ENCODE measurements around the gene HBG2.

Gene HBG2

DNA sequence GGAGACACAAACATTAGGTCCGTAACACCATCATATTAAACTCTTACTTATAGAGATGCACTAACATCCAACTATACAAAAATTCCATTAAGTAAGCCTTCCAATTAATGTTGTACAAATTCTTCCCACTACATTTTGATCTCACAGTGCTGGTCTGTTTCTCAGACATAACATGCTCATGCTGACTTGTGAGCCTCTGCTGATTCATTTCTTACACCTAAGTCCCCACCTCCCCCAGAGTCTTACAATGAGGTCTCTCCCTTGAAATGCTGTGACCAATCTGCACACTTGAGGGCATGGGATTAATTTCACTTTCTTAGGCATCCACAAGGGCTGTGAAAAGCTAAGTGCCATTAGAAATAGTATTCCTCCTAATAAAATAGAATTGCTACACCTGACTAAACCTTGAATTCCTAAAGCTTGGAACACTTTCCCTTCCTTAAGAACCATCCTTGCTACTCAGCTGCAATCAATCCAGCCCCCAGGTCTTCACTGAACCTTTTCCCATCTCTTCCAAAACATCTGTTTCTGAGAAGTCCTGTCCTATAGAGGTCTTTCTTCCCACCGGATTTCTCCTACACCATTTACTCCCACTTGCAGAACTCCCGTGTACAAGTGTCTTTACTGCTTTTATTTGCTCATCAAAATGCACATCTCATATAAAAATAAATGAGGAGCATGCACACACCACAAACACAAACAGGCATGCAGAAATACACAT is 6.9 kb downstream of the HBG2 start:
- DNase-seq = no peak

DNA sequence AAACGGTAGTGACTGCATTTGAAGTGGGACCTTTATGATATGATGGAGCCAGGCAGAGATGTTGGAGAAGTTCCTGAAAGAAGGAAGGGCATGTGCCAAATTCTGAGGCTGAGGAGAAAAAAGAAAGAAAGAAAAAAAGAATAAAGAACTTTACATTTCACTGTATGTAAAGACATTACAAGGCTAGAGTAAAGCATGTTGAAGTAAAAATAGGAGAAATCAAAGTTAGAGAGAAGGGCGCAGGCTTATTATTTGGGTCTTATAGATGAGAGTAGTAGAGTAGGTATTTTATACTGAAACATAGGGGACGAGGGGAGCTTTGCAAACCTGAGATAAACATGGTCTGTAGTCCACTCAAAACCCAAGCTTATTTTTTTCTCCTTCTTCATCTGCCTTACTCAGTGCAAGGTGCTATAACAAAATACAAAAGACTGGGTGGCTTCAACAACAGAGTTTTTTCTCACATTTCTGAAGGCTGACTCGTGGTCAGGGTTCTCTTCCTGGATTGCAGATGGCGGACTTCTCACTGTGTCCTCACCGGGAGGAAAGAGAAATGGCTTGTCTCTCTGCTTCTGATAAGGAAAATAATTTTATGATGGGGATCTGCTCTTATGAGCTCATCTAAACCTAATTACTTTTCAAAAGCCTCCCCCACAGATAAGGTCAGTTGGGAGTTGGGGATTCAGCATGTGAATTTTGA is 7.7 kb downstream of the HBG2 start:
- no peak for DNase-seq

DNA sequence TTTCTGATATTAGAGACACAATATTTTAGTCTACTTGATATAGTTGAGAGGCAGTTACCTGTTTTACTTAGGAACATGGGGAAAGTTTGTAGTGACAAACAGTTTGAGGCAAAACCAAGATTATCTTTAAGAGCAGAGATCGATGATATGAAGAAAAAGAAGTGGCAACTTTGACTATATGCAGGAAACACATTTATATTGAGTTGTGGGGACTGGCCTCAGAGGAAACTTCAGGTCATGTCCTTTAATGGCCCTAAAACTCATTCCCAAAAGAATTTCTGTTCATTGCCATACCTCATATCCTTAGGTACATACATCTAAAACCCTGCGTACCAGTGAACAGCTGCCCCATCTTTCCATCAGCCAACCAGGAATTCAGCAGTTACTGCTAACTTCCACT is 9.4 kb downstream of the HBG2 start:
- no peak for DNase-seq

DNA sequence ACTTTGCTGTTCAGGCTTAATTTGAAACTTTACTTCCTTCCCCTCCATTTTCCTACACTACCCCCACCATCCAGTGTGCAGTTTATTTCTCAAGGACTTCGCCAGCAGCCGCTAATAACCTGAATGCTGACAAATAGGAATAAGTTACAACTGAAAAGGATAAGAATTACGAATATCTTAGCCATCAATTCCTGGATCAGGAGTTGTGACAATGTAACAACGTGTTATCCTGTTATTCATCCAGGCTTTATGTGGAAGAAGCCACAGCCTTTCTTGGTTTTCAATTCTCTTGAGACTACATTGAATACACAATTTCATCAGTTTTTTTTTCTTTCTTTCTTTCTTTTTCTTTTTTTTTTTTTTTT is 10.8 kb downstream of the HBG2 start:
- DNase-seq = no peak

DNA sequence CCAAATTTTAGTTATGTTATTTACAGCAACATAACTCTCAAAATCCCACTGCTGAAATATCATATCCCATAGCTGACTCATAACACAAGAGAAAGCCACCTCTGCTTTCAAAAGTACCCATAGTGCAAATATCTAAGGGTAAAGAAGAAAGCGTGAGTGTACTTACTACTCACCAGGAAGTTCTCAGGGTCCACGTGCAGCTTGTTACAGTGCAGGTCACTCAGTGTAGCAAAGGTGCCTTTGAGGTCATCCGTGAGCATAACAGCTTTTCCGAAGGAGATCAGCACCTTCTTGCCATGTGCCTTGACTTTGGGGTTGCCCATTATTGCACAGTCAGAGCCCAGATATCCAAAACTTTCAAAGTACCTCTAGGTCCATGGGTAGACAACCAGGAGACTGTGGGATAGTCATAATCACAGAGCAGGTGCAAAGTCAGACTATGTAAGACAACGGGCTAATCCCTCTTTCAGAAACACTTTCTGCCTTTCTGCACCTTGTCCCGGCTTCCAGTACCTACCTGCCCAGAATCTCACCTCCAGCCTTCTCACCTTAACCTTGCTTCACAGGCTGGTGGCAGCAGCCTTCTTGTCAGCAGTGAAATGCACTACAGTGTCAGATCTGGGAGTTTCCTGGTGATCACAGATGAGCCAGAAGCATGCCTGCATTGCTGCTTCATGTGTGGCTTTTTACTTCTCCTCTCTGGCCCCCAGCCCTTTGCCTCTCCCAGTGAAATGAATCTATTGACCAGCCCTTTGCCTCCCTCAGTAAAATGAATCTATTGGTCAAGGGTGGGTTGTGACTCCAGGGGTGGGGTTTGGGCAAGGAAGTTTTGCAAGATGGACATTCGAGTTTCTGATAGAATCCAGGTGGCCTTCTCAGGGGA is 11.4 kb downstream of the HBG2 start:
- no peak for DNase-seq

DNA sequence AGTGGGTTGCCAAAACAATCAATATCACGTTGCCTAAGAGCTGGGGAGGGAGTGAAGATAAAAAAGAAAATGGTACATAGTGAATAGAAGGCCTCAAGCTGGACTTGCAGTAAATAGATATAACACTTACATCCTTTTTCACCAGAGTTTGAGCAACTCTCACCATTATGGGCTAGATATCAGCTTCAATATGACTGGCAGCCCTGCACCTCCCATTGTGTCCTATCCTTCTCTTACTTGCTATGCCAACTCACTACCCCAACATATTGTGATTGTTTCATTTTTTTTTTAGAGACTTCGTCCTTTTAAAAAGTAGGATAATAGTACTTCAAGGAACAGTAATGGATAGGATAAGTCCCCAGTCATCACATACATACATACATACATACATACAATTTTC is 12.4 kb downstream of the HBG2 start:
- DNase-seq = no peak

DNA sequence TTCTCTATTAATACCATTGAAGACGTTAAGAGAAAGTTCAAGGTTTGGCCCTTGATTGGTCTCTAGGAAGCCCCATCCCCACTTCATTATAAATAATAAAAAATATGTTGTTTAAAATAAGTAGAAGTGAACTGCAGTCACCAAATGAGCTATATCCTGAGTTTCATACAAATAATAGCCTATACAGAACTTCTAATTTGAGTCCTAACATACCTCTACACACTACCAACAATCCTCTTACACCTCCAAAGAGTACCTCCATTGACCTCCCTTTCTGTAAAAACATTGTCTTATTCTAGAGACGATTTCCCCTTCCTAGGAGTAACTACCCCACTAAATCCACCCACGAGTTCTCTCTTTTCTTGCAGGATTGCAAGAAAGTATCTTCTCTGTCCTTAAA is 13.1 kb downstream of the HBG2 start:
- DNase-seq = no peak

DNA sequence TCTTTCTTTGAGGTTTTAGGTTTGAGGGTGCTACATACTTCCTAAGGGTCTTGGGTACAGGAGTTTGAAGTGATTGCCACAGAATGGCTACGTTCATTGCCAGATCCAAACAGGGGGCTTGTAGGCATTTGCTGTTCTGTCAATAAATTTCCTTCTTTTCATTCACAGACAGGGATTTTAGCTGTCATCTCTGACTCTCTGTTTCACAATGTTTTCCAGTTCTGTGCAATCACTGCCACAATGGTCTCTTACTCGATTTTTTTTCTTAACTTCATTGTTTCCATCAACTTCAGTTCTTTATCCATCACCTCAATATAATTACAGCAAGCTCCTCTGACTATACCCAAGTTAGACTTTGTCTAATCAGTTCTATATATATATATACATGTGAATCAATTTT is 14.1 kb downstream of the HBG2 start:
- DNase-seq = no peak

DNA sequence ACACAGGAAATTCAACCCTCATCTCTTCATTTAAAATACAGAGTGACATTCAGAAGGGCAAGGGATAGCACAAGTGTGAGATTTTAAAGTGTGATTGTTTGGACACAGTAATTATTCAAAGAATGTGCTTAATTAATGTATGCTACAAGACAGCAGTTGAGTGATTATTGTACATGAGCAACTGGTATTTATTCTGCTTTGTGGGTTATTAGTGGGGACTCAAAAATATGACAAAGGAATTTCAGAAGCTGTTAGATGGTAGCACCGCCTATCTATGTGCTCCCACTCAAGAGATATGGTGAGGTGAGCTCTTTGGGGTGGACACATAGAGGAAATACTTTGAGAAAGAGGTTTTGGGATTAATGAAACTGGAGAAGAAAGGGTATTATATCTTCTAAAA is 14.5 kb downstream of the HBG2 start:
- no peak for DNase-seq

DNA sequence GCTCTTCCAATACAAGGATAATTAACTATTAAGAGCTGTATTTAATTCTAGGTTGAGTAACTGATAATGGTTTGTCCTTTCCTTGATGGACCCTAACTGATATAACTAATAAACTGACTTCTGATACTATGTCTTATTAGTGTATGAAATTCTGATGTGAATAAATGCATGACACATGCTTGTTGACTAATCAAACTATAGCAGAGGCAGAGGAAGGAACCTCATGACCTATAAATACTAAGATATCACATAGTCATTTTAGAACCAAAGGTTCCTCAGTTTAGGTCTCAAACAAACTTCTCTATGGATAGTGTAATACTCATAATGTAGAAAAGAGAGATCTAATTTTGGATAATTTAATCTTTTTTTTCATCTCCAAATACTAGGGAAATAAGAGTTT is 15.5 kb downstream of the HBG2 start:
- DNase-seq = no peak

DNA sequence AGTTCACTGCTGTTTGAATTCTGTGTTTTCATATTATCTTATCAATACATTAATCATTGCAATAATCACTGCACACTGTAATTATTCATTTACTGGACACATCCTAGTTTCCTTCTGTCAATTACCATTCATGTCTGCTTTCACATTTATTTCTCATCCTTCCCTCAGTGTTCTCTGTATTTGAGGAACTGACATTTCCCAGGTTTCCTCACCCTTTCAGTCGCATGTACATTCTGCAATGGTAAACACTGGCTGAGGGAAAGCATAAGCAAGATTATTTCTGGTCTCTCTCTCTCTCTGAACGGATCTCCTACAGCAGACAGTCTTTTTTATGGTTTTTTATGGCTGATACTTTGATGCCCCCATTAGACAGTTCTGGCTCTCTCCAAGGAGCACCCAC is 16.1 kb downstream of the HBG2 start:
- DNase-seq = no peak

DNA sequence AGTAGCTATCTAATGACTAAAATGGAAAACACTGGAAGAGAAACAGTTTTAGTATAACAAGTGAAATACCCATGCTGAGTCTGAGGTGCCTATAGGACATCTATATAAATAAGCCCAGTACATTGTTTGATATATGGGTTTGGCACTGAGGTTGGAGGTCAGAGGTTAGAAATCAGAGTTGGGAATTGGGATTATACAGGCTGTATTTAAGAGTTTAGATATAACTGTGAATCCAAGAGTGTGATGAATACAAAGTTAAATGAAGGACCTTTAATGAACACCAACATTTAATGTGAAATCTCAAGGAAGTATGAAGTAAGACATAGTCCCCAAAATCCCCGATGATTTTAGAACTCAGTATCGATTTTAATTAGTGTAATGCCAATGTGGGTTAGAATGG is 17.2 kb downstream of the HBG2 start:
- DNase-seq = no peak

DNA sequence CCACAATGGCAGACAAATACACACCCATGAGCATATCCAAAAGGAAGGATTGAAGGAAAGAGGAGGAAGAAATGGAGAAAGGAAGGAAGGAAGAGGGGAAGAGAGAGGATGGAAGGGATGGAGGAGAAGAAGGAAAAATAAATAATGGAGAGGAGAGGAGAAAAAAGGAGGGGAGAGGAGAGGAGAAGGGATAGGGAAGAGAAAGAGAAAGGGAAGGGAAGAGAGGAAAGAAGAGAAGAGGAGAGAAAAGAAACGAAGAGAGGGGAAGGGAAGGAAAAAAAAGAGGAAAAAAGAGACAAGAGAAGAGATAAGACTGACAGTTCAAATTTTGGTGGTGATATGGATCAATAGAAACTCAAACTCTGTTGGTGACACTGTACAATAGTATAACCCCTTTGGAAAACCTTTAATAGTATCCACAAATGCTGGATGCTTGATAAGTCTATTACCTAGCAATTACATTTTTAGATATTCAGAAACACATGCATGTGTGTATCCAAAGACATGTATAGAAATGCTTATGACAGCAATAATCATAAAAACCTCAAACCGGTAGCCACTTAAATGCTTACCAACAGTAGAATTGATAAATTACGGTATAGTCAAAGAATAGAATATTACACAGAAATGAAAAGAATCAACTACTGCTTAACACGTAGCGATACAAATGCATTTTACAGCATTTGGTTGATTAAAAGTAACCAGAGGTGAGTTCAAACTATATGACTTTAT is 19.1 kb downstream of the HBG2 start:
- DNase-seq = no peak

DNA sequence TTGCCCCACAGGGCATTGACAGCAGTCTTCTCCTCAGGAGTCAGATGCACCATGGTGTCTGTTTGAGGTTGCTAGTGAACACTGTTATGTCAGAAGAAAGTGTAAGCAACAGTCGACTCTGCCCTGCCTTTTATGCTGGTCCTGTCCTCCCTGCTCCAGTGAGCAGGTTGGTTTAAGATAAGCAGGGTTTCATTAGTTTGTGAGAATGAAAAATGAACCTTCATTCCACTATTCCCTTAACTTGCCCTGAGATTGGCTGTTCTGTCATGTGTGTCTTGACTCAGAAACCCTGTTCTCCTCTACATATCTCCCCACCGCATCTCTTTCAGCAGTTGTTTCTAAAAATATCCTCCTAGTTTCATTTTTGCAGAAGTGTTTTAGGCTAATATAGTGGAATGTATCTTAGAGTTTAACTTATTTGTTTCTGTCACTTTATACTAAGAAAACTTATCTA is 20.2 kb downstream of the HBG2 start, which contains the start of gene HBD:
TSS of gene HBD (minus strand) at position 103 of the 454 bp plus-strand sequence. CDS start at position 53, 50 bp downstream.
- no peak for DNase-seq

DNA sequence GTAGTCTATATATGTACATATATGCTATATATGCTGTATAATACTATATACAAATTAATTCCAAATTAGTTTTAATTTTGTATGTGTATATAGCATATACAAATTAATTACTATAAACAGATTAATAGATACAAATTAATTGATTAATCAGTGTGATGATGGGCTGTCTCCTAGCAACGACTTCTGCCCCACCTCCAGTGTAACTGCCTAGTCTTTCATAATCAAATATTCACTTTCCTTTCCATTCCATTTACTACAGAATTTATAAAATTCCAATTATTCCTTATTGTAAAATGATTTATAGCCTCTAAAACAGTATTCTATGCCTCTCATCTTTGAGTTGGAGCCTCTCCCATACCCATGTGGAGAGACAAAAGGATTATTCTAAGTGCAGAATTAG is 21.3 kb downstream of the HBG2 start:
- no peak for DNase-seq

DNA sequence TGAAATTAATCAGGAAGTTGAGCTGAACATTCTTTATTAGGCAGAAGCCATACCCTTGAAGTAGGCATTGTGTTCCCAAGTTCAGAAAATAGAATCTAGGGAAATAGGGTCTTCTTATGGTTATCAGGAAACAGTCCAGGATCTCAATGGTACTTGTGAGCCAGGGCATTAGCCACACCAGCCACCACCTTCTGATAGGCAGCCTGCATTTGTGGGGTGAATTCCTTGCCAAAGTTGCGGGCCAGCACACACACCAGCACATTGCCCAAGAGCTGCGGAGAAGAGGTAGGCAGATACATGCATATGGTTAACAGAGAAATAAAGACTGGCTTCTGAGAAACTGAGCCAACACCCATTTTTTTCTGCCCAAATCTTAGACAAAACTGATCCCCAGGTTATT is 21.8 kb downstream of the HBG2 start:
- no peak for DNase-seq

DNA sequence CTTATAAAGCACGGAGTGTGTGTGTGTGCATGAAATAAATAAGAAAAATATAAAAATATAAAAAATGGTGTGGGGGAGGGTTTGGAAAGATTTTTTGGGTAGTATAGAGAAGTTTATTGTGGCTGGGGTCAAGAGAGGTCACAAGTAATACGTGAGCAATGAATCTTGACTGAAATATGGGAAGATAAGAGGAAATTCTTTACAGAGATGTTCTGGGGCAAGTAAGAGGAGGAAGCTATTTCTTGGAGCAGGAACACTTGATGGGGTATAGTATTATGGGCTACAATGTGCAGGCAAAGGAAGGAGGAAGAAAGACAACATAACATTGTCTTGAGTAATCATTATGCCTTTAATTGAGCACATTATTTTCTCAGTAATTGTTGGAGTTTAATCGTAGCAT is 22.4 kb downstream of the HBG2 start:
- DNase-seq = no peak

DNA sequence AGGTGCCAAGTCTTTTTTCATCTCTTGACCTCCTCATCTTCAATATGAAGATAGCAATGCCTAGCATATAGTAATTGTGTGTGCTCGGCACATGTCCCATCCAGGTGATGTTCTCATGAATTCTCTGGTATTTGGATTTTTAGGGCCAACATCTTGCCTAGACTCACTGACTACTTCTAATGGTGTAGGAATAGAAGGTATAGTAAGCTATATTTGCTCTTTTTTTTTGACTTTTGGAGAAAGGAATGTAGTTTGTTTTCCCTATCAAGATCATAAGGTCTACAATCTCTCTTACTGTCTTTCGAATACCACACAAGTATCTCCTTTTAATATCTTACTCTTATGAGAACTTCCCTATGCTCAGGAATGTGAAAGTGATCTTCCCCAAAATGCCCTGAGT is 23.5 kb downstream of the HBG2 start:
- DNase-seq = no peak

DNA sequence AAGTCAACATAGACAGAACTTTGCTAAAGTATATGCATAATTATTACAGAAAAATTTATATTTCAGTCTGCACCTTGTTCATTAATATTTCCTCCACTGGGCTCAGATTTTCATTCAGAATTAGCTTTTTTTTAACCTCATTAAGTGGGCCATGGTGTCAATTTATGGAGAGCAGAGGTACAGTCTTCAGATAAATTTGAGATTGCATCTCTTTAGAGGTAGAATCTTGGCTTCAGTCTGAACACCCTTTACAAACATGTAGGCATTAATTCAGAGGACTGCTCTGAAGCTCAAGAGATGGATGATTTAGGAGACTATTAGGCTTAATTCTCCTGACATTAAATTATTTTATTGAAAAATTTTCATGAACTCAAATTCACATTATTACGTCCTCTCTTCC is 24.3 kb downstream of the HBG2 start:
- DNase-seq = no peak

DNA sequence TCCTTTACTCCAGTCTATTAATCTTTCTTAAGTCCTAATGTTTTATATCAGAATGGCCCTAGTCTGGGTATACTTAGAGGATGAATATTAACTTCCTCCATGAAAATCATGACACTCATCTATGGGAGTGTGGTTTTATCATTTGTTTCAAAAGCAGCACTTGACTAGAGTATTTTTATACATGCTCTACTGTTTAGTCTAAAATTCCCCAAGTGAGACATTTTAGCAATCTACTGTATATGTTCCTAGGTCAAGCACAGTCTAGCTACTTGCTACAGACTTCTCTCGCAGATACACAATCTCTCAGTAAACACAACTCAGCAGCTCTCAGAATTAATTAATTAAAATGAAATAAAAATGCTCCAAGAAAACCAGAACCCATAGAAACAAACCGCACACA is 24.8 kb downstream of the HBG2 start:
- DNase-seq = no peak

DNA sequence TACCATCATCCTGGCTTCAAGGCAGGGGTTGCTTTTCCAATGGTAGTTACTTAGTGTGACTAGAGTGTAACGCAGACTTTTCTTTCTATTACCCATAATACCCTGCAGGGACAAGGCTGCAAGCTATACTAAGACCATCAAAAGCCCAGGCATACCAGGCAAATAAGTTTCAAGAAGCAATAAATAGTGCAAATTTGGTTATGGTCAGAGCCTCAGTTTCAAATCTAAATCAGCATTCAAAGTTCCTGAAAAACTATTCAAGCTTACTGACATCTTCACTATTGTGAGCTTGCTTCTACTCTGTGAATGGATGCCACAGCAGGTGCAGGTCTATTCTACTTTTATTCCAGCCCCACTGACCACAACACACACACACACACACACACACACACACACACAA is 25.2 kb downstream of the HBG2 start:
- no peak for DNase-seq

DNA sequence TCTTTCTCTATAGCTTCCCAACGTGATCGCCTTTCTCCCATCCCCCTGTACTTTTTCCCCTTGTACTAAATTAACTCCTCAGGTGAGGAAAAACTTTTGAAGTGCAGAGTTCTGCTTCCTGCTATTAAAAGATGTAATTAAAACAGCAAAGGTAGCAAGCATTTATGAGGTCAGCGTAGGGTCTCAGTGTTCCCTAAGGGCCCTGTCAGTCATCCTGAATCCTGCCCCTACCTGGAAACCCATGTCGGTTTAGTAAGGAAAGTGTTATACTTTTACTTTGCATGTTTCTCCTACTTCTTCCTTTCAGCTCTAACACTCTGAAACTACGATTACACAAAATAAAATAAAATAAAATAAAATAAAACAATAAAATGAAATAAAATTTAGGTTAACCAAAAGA is 26.5 kb downstream of the HBG2 start:
- no peak for DNase-seq

DNA sequence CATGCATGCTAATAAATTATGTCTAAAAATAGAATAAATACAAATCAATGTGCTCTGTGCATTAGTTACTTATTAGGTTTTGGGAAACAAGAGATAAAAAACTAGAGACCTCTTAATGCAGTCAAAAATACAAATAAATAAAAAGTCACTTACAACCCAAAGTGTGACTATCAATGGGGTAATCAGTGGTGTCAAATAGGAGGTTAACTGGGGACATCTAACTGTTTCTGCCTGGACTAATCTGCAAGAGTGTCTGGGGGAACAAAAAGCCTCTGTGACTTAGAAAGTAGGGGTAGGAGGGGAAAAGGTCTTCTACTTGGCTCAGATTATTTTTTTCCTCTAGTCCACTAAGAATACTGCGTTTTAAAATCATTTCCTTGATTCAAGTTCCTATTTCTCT is 26.9 kb downstream of the HBG2 start:
- DNase-seq = no peak
